GM18870 (cell line): ENCODE data around the gene MTRF1.

Experiments
- ATAC-seq: cut with Tn5 transposase; IDR thresholded peaks from one replicate; pipeline ENCODE4 v1.9.1; 2021; ENCODE audit warnings: moderate library complexity; ENCODE audit not compliant: unreplicated experiment

MTRF1 gene, protein sequence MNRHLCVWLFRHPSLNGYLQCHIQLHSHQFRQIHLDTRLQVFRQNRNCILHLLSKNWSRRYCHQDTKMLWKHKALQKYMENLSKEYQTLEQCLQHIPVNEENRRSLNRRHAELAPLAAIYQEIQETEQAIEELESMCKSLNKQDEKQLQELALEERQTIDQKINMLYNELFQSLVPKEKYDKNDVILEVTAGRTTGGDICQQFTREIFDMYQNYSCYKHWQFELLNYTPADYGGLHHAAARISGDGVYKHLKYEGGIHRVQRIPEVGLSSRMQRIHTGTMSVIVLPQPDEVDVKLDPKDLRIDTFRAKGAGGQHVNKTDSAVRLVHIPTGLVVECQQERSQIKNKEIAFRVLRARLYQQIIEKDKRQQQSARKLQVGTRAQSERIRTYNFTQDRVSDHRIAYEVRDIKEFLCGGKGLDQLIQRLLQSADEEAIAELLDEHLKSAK

DNA sequence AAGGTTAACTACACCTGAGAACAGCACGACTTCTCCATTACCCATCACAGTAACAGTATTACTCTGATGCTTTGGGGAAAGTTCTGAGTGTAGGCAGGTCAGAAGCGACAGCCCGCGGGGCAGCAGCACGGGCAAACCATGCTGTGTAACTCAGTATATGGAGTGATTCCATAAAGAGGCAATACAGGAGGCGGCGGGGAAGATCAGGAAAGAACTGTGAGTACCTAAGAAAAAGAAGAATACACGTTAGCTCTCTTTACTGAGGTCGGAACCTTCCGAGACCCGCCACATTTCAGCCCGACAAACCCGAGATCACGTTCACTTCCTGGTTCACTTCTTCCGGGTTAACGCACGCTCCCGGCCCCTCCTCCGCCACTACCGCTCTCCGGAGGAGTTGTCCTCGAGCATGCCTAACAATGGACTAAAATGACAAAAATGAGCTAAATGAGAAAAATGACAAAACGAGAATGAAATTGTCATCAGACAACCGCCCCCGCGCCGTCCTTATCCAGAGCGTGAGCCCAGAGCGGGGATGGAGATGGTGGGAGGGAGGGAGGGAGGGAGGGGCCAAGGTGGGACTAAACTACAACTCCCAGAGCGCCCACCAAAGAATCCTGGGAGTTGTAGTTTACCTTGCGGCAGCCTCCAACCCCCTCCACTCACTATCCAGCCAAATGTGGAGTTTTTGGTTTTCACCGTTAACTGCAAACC, at the start of gene MTRF1:
Gene MTRF1, minus strand, starts transcription at position 316 of the 711 bp plus-strand sequence. CDS start 2,669 bp downstream, outside the sequence.
- peak; percentile 87 for ATAC-seq

DNA sequence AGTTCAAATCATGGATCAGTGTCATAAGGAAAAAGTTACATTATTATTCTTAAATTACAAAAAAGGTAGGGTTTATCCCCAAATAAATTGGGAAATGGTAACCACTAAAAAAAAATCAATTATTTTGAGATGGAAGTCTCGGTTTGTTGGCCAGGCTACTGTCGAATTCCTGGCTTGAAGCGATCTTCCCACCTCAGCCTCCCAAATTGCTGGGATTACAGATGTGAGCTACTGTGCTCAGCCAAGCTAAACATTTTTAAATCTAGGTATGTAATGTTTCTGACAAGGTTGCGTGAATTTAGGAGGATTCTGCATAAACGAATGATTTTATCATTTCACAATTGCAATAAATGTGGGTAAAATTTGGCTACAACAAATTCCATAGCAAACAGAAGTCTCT, 49.7 kb upstream of the MTRF1 start:
- no peak for ATAC-seq

DNA sequence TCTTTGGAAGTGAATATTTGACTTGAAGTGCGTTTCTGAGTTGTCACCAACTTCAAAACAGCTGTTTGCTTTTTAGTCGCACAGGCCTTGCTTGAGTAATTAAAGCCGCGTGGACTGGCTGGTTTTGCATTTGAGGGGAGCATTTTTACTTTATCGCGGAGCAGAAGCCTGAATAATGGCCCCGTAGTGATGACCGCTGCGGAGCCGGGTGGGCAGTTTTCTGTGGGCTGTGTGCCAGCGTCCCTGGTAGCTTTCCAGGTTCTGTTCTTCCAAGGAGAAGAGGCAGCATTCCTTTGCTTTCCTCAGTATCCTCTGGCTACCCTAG, 48.8 kb upstream of the MTRF1 start:
- ATAC-seq: no peak

DNA sequence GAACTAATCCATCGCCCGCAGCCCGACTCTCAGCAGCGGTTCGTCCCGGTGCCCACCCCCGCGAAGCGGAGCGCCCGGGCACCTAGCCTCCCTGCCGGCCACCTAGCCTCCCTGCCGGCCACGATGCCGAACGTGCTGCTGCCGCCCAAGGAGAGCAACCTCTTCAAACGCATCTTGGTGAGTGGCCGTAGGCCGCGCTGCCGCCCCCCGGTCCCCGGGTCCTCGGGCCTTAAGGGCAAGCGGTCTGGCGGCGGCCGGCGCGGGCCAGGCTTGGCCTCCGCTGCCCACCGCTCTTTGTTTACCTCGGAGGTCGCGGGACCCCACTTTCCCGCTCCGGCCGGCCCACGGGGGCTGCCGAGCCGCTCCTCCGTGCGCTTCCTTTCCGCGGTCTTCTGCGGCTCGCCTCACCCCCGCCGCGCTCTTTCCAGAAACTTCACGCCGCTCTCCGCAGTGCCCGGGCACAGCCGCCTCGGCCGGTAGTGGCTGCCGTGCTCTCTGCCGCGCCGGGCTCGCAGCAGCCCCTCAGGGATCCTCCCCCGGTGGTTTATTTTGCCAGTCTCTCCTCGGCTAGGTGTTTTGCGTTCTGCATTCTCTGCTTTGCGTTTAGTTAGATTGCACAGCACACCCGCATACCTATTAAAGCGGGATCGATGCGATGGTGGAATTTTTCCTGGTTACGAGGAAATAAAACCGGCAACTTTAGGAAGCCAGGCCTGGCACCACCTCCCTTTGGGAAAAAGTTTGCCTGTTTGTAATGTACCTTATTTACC, 48.2 kb upstream of the MTRF1 start:
- peak; percentile 32 for ATAC-seq

DNA sequence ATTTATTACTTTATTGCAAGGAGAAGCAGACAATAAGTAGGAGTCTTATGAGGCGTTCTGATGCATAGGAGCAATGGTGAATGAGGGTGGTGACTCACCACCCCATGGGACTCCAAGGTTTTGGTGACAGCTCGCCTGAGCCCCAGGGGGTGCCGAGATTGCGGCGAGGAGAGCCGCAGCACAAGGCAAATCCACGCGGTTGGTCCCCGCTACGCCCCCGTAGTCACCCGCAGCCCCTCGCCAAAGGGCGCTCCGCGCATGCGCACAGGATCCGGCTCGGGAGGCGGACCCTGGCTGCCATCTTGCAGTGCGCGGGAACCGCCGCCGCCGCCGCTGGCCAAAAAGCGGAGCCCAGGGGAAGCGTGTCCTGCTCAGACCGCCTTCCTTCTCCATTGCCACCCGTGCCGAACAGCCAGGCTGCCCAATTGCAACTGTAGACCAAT, 47.6 kb upstream of the MTRF1 start, which contains the start of gene NAA16:
Gene NAA16, plus strand, starts transcription at position 305 of the 443 bp plus-strand sequence. CDS start 262 bp downstream, outside the sequence.
- peak; percentile 54 for ATAC-seq

DNA sequence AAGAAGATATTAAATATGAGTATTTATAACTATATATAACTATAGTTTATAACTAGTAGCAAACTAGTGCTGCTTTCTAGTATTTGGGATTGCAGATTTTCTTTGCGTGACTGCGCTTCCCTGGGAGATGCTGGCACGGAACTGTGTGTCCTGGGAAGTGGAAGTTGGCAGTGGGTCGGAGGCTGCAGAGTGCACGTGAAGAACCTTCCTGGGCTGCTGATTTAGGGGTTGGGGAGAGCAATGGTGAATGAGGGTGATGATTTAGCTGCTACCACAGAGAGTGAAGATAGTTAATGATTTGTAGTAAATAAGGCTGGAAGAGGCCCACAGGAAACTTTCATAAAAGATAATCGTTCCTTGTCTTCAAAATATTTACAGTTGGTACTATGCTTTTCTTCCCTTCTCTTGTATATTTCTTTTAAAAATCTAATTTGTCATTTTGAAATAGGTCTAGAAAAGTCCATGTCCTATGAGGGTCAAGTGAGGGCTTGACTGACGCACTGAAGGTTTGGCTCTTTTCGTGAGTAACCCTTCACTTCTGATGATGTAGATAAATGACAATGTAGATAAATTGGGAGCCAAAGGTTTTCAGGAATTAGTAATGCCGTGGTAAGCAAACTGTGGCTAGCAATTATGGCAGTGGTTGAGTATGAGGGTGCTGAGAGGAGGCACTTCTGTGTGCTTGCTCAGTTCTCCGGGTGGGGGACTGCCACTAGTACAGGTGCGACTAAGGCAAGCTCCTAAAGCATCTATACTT, 44.7 kb upstream of the MTRF1 start:
- no peak for ATAC-seq

DNA sequence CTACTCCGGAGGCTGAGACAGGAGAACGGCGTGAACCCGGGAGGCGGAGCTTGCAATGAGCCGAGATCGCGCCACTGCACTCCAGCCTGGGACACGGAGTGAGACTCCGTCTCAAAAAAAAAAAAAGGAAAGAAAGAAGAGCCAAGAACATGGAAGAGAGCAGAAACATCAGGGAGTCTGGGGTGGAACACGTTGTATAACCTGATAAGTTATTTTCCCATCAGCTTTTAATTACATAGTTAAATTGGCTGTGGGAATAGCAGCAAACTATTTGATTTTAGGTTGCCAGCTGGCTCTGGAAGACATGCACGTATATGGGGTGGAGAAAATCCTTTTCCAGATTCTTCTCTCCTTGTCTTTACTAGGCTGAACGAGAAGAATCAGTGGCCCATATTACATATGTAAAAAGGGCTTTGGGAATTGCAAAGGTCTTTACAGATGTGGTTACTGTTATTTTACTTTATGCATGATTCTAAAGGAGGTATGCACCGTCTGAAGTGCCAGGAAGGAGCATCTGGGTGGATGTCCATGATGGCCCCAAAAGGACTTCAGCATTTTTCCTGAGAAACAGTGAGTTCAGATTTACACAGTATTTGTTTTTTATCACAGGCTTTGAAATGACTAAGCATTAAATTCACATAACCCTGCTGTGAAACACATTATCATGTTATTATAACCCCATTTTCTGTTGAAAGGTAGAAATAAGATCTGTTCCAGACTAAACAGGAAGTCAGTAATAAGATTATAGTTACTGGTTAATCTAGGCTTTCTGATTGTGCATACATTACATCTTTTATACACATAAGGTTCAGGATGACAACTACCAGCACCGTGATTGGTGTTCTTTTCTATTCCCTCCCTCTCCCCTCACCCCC, 43.1 kb upstream of the MTRF1 start:
- ATAC-seq: no peak

DNA sequence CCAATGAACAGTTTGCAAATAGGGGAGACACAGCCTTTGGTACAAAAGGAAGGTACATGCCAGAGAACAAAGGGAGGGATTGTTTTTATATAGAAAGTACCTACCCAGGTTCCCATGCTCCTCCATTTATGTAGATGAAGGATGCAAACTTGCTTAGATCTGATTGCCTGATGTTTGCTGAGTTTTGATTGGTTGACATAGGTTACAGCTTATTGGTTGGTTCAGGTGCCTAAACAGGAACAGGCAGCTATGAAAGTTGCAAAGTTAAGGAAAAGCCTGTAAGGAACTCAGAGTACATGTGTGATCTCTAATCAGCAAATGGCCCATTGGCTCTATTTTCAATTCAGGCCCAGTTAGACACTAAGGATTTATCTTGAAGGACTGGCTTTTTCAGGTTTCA, 41.2 kb upstream of the MTRF1 start:
- ATAC-seq: no peak

DNA sequence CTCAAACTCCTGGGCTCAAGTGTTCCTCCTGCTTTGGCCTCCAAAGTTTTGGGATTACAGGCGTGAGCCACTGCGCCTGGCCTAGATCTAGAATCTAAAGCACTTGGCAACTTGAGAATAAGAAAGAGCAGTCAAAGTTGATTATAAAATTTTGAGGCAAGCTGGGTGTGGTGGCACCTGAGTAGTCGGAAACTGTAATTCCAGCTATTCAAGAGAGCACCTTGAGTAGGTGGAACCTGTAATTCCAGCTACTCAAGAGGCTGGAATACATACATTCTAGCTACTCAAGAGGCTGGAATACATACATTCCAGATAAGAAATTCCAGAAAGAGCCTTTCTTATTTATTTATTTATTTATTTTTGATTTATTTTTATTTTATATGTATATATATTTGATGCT, 39.4 kb upstream of the MTRF1 start:
- ATAC-seq: no peak

DNA sequence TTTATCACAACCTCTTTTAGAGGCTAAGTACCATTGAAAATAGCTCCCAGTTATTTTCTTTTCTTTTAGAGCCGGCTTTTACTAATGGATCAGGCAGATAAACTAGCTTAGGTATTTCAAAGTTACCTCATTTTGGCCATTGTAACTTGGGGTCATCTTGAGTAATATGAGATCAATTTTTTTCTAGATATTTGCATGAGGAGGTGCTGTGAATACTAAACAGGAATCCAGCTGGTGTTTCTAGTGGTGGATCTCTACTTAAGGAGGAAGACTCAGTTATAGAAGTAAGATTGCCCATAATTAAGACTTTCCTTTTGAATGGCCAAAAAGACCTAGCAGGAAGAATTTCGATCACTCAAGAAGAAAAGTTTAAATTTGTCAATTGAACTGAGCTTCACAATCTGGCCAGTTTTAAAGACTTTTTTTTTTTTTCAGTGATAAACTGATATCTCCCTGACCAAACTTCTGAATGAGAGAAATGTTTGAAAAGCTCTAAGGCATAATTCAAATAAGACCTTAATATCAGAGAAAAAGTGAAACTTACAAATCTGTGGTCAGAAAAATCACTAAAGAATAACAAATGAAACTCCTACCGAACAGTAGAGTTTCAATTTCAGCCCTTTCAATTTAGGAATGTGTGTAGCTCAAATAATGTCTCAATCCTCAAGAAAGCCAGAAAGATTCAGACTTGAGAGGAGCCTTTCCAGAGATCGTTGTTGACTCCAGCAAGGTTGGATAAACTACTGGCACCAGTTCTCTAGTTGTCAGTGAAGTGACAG, 36.1 kb upstream of the MTRF1 start:
- ATAC-seq: no peak

DNA sequence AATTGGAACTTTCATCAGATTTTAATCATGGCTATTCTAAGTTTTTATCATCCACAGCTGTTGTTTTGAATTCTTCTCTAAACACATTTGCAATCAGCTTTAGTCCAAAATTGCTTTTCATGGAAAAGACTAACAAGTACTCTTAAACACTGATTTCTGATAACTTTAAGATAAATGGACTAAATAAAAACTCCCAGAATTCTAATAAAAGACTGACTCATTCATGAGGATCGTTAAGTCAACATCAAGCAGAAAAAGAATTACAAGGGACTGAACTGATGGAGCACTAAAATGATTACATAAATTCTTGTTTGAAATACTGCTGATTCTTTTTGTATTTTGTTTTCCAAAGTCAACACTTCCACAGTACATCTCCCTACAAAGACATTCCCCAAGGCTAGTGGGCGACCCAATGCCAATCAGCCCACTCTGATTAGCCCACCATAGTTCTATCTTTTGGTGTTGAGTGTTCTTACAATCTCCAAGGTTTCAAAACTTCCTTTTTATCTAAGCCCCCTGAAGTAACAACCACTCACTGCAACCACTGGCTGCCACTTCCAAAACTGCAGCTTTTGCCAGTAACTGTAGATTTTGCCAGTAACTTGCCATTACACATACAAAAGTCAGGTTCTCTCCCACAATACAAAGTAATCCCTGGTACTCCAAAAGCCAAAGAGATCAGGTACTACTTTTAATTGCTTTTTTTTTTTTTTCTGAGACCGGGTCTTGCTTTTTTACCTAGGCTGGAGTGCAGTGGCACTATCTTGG, 33.7 kb upstream of the MTRF1 start:
- ATAC-seq: no peak

DNA sequence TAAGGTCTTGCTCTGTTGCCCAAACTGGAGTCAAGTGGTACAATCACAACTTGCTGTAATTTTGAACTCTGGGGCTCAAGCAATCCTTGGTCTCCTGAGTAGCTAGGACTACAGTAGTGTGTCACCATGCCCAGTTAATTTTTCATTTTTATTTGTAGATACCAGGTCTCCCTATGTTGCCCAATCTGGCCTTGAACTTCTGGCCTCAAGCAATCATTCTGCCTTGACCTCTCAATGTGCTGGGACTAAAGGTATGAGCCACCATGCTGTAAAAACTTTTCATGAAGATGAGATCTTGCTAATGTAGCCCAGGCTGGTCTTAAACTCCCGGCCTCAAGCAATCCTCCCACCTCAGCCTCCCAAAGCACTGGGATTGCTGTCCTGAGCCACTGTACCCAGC, 32.6 kb upstream of the MTRF1 start:
- no peak for ATAC-seq

DNA sequence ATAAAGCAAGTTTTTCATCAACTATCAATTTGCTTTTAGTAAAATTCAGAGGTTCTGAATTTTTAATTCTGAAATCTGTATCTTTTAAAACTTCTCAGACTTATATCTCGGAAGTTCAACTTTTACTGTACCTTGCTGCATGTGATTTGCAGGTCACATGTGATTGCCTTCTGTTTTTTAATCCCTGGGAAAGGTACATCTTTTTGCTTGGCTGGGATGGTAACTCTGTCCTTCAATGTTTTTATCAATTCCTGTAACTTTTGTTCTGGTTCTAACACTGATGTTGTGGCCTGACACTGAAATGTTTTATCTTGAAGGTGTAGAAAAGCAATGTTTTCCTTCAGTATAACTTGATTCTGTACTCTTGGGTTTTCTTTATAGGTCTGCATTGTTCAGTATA, 31.5 kb upstream of the MTRF1 start:
- ATAC-seq: no peak

DNA sequence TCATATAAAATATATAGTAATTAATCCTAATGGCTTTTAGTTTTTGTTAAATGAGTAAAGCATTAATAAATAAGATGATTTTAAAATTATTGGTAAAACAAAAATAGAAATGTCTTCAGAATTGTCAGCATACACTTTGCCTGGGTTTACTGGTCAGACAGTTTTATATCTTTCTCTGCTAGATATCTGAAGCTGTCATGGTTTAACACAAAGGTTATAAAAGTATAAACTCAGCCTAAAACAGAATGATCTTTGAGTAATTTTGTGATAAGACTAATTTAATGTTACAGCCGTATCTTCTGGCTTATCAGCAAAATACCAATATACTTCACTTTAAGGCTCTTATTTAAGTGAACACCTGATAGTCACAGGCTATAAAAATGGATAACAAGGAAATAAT, 29.9 kb upstream of the MTRF1 start:
- no peak for ATAC-seq

DNA sequence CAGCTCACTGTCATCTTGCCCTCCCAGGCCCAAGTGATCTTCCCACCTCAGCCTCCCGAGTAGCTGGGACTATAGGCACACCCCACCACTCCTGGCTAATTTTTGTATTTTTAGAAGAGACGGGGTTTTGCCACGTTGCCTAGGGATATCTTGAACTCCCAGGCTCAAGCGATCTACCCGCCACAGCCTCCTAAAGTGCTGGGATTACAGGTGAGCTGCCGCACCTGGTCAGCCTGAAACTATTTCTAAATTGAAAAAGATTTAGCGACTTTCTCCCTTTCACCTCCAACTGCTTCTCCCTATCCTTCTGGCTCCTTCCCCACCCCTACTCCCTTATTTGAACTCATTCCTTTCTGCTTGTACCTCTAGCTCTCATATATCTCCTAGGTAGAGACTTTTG, 27.9 kb upstream of the MTRF1 start:
- ATAC-seq: no peak

DNA sequence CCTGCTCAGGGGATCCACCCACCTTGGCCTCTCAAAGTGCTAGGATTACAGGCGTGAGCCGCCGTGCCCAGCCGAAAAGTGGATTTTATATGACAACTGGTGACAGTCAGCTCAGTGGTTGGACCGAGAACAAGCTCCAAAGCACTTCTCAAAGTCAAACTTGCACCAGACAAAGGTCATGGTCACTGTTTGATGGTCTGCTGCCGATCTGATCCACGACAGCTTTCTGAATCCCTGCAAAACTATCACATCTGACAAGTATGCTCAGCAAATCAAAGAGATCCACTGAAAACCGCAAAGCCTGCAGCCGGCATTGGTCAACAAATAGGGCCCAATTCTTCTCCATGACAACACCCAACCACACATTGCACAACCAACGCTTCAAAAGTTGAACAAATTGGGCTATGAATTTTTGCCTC, 26.1 kb upstream of the MTRF1 start:
- no peak for ATAC-seq

DNA sequence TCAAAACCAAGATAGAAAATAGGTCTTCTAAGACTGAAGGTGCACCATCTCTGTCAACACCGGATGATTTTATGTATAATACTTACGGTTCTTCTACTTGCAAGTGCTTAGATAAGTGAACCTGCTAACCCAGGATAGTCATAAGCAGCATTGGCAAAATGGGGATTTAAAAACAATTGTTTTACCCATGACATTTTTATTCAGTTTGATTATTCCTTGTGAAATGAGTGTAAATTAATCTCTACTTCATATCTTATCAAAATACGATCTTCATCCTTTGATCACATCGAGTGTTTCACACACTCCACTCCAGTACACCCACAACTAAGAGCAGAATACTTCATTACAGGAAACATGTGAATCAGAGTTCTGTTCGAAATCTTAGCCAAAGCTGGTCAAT, 23.0 kb upstream of the MTRF1 start:
- ATAC-seq: no peak
